HEK293 (cell line): ENCODE results near the gene CLIC5.

Source experiments
- CTCF ChIA-PET: fragments of 350-600 bp; formaldehyde crosslinking; extraction: SDS; loops from one replicate; lab custom pipeline; 2021; ENCODE audit warnings: antibody characterized with exemption; lab: Yijun Ruan, JAX
- POLR2A ChIA-PET: fragments of 300-600 bp; formaldehyde crosslinking; extraction: SDS; loops from one replicate; lab custom pipeline; 2020; ENCODE audit warnings: antibody characterized with exemption, inconsistent platforms; lab: Yijun Ruan, JAX
- H3K27ac ChIP-seq: fragments of 200-500 bp; sonication (Bioruptor generic); 2 replicates; pipeline ENCODE4 v1.5.1; 2014; ENCODE audit warnings: low read depth, low read length, control low read depth, inconsistent platforms; ENCODE audit errors: extremely low read depth
- H3K36me3 ChIP-seq, 2 experiments: fragments of 200-500 bp in 1 of 2; sonication (Bioruptor generic) in 1 of 2; 1 replicate in 1 of 2; 2 replicates in 1 of 2; pipeline ENCODE4 v1.5.1; 2014 to 2017; ENCODE audit warnings: inconsistent platforms in 2 of 2, low read length in 2 of 2; ENCODE audit not compliant: control insufficient read depth in 2 of 2, insufficient read depth in 1 of 2
- H3K4me1 ChIP-seq: fragments of 200-500 bp; sonication (Bioruptor generic); 2 replicates; pipeline ENCODE4 v1.5.1; 2014; ENCODE audit warnings: mild to moderate bottlenecking, low read length, inconsistent platforms; ENCODE audit not compliant: control insufficient read depth, insufficient read depth
- H3K4me3 ChIP-seq: 2 replicates; pipeline ENCODE4 v1.5.1; 2011; ENCODE audit warnings: low read depth, mild to moderate bottlenecking, control low read depth, low read length, moderate library complexity
- H3K9me3 ChIP-seq: fragments of 200-500 bp; sonication (Bioruptor generic); 2 replicates; pipeline ENCODE4 v1.5.1; 2014; ENCODE audit warnings: low read depth, low read length, inconsistent platforms; ENCODE audit not compliant: control insufficient read depth, insufficient read depth
- ATF2 ChIP-seq: fragments of 450-650 bp; formaldehyde crosslinking; IDR thresholded peaks from 2 replicates; pipeline ENCODE4 v1.5.1; 2016; ENCODE audit warnings: missing biosample characterization, missing genetic modification characterization, low read depth
- PRDM1 ChIP-seq: fragments of 450-650 bp; formaldehyde crosslinking; IDR thresholded peaks from 2 replicates; pipeline ENCODE4; 2016; ENCODE audit warnings: missing biosample characterization, missing genetic modification characterization
- SALL2 ChIP-seq: fragments of 450-650 bp; formaldehyde crosslinking; IDR thresholded peaks from 2 replicates; pipeline ENCODE4 v1.5.0; 2017; ENCODE audit warnings: missing biosample characterization, mild to moderate bottlenecking, missing genetic modification characterization, borderline replicate concordance
- SETDB1 ChIP-seq: IDR thresholded peaks from one replicate; pipeline ENCODE4 v1.6.1; 2017; ENCODE audit warnings: mild to moderate bottlenecking, low read length, moderate library complexity, mixed read lengths; ENCODE audit not compliant: insufficient read length
- ZNF121 ChIP-seq: fragments of 450-650 bp; formaldehyde crosslinking; IDR thresholded peaks from 2 replicates; pipeline ENCODE4 v1.5.1; 2016; ENCODE audit warnings: missing biosample characterization, missing genetic modification characterization
- ZNF140 ChIP-seq: fragments of 450-650 bp; formaldehyde crosslinking; IDR thresholded peaks from 2 replicates; pipeline ENCODE4 v1.5.1; 2016; ENCODE audit warnings: missing biosample characterization, missing genetic modification characterization
- ZNF169 ChIP-seq: fragments of 450-650 bp; formaldehyde crosslinking; IDR thresholded peaks from 2 replicates; pipeline ENCODE4 v1.5.1; 2016; ENCODE audit warnings: missing biosample characterization, missing genetic modification characterization
- ZNF174 ChIP-seq: fragments of 450-650 bp; formaldehyde crosslinking; IDR thresholded peaks from 2 replicates; pipeline ENCODE4 v1.5.0; 2017; ENCODE audit warnings: missing biosample characterization, mild to moderate bottlenecking, missing genetic modification characterization
- ZNF18 ChIP-seq: fragments of 450-650 bp; formaldehyde crosslinking; IDR thresholded peaks from 2 replicates; pipeline ENCODE4 v1.5.1; 2016; ENCODE audit warnings: missing biosample characterization, missing genetic modification characterization
- ZNF266 ChIP-seq: fragments of 450-650 bp; formaldehyde crosslinking; IDR thresholded peaks from 2 replicates; pipeline ENCODE4 v1.5.1; 2016; ENCODE audit warnings: missing biosample characterization, missing genetic modification characterization, low read depth
- ZNF292 ChIP-seq: fragments of 450-650 bp; formaldehyde crosslinking; IDR thresholded peaks from 2 replicates; pipeline ENCODE4 v1.5.1; 2016; ENCODE audit warnings: low read depth, missing biosample characterization, missing genetic modification characterization, borderline replicate concordance
- ZNF354C ChIP-seq: fragments of 450-650 bp; formaldehyde crosslinking; IDR thresholded peaks from 2 replicates; pipeline ENCODE4 v1.5.1; 2016; ENCODE audit warnings: missing biosample characterization, missing genetic modification characterization, low read depth, borderline replicate concordance
- ZNF423 ChIP-seq: fragments of 450-650 bp; formaldehyde crosslinking; IDR thresholded peaks from 2 replicates; pipeline ENCODE4 v1.5.1; 2016; ENCODE audit warnings: missing biosample characterization, missing genetic modification characterization
- ZNF514 ChIP-seq: fragments of 450-650 bp; formaldehyde crosslinking; IDR thresholded peaks from 2 replicates; pipeline ENCODE4 v1.5.1; 2016; ENCODE audit warnings: missing biosample characterization, missing genetic modification characterization
- ZNF529 ChIP-seq: fragments of 450-650 bp; formaldehyde crosslinking; IDR thresholded peaks from 2 replicates; pipeline ENCODE4 v1.5.1; 2017; ENCODE audit warnings: missing genetic modification characterization, missing biosample characterization; ENCODE audit not compliant: insufficient replicate concordance
- ZNF585B ChIP-seq: fragments of 450-650 bp; formaldehyde crosslinking; IDR thresholded peaks from 2 replicates; pipeline ENCODE4 v1.5.1; 2016; ENCODE audit warnings: missing biosample characterization, missing genetic modification characterization
- ZNF701 ChIP-seq: fragments of 450-650 bp; formaldehyde crosslinking; IDR thresholded peaks from 2 replicates; pipeline ENCODE4 v1.5.1; 2016; ENCODE audit warnings: missing biosample characterization, missing genetic modification characterization
- TF ChIP-seq, protein P1 (sequence below): fragments of 450-650 bp; formaldehyde crosslinking; IDR thresholded peaks from 2 replicates; pipeline ENCODE4 v1.5.1; 2016; ENCODE audit warnings: missing biosample characterization, missing genetic modification characterization
- TF ChIP-seq, protein P2 (sequence below): fragments of 450-650 bp; formaldehyde crosslinking; IDR thresholded peaks from 2 replicates; pipeline ENCODE4 v1.5.1; 2016; ENCODE audit warnings: missing biosample characterization, missing genetic modification characterization
- TF ChIP-seq, protein P3 (sequence below): fragments of 450-650 bp; formaldehyde crosslinking; IDR thresholded peaks from 2 replicates; pipeline ENCODE4 v1.5.1; 2016; ENCODE audit warnings: missing biosample characterization, missing genetic modification characterization

CLIC5 gene

GRCh38 chr6:45929421-45930361 is 86.0 kb downstream of the CLIC5 start (continued):
- TF ChIP-seq, protein P1, sequence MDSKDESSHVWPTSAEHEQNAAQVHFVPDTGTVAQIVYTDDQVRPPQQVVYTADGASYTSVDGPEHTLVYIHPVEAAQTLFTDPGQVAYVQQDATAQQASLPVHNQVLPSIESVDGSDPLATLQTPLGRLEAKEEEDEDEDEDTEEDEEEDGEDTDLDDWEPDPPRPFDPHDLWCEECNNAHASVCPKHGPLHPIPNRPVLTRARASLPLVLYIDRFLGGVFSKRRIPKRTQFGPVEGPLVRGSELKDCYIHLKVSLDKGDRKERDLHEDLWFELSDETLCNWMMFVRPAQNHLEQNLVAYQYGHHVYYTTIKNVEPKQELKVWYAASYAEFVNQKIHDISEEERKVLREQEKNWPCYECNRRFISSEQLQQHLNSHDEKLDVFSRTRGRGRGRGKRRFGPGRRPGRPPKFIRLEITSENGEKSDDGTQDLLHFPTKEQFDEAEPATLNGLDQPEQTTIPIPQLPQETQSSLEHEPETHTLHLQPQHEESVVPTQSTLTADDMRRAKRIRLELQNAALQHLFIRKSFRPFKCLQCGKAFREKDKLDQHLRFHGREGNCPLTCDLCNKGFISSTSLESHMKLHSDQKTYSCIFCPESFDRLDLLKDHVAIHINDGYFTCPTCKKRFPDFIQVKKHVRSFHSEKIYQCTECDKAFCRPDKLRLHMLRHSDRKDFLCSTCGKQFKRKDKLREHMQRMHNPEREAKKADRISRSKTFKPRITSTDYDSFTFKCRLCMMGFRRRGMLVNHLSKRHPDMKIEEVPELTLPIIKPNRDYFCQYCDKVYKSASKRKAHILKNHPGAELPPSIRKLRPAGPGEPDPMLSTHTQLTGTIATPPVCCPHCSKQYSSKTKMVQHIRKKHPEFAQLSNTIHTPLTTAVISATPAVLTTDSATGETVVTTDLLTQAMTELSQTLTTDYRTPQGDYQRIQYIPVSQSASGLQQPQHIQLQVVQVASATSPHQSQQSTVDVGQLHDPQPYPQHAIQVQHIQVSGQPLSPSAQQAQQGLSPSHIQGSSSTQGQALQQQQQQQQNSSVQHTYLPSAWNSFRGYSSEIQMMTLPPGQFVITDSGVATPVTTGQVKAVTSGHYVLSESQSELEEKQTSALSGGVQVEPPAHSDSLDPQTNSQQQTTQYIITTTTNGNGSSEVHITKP (tag by site-specific recombination), result no peak
- TF ChIP-seq ZNF121 (tag by site-specific recombination), result no peak
- TF ChIP-seq ZNF529, result no peak
- no peak for TF ChIP-seq ZNF174 (tag by site-specific recombination)
- TF ChIP-seq PRDM1 (tag by site-specific recombination), result no peak
- TF ChIP-seq ZNF701 (tag by site-specific recombination), result no peak
- TF ChIP-seq ZNF423, result no peak

DNA sequence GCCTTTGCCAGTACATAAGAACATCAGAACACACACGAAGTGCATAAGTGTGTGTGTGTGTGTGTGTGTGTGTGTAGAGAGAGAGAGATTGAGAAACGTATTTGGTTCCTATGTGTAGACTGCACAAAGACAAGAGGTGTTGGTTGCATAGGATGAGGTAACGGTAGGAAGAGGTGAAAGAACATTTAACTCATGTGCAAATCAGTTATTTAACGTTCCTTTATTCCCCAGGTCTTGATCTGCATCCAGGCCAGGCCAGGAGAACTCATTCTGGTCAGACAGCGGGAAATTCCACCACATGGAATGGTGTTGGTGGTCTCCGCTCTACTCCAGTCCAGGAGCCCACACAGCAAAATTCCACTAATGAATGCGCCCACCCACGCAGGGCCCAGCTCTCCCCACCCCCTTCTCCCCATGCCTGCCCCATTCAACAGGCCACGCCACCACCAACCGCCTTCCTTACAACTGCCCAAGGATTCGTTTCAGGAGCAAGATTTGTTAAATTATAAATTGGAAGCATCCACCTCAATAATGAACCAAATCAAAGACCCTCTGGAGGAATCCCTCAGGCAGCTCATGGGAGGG is 86.8 kb downstream of the CLIC5 start:
- H3K27ac ChIP-seq, result no peak overlapping the region
- ChIA-PET CTCF (interaction anchor here (0.5 kb wide), 1 partner anchor 201 kb away, joined by 3 read pairs; the partner anchor contains the start of gene ENPP4), POLR2A (no interaction called here)
- peaks cover 4% of the 10 kb centered on the region; the same call in 1 of the 2 replicates for H3K4me1 ChIP-seq
- no peaks in the 10 kb centered on the region for H3K9me3 ChIP-seq
- no peak overlapping the region for H3K4me3 ChIP-seq
- TF ChIP-seq ZNF266 (no peak), ZNF354C (no peak), SETDB1 (no peak), ATF2 (tag by site-specific recombination) (no peak), ZNF140 (tag by site-specific recombination) (no peak), SALL2 (tag by site-specific recombination) (no peak), ZNF18 (tag by site-specific recombination) (no peak), ZNF585B (no peak), ZNF169 (no peak), ZNF292 (tag by site-specific recombination) (no peak), ZNF514 (tag by site-specific recombination) (no peak), PRDM1 (tag by site-specific recombination) (no peak)
- TF ChIP-seq, protein P2, sequence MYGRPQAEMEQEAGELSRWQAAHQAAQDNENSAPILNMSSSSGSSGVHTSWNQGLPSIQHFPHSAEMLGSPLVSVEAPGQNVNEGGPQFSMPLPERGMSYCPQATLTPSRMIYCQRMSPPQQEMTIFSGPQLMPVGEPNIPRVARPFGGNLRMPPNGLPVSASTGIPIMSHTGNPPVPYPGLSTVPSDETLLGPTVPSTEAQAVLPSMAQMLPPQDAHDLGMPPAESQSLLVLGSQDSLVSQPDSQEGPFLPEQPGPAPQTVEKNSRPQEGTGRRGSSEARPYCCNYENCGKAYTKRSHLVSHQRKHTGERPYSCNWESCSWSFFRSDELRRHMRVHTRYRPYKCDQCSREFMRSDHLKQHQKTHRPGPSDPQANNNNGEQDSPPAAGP (tag by site-specific recombination), result no peak
- TF ChIP-seq, protein P3, sequence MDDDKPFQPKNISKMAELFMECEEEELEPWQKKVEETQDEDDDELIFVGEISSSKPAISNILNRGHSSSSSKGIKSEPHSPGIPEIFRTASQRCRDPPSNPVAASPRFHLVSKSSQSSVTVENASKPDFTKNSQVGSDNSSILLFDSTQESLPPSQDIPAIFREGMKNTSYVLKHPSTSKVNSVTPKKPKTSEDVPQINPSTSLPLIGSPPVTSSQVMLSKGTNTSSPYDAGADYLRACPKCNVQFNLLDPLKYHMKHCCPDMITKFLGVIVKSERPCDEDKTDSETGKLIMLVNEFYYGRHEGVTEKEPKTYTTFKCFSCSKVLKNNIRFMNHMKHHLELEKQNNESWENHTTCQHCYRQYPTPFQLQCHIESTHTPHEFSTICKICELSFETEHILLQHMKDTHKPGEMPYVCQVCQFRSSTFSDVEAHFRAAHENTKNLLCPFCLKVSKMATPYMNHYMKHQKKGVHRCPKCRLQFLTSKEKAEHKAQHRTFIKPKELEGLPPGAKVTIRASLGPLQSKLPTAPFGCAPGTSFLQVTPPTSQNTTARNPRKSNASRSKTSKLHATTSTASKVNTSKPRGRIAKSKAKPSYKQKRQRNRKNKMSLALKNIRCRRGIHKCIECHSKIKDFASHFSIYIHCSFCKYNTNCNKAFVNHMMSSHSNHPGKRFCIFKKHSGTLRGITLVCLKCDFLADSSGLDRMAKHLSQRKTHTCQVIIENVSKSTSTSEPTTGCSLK, result no peak
- no peaks in the 10 kb centered on the region for H3K36me3 ChIP-seq
